Panc1 (cell line): ENCODE results near the gene IBA57. TPM values are rescaled to one million over a fixed set of nuclear protein-coding genes. Genes with fewer than 3 reads are reported as not detected.

Experiments used
- ATAC-seq: fragments of 200-7000 bp; cut with Tn5 transposase; 2 replicates; pipeline ENCODE4 v1.9.1; 2020; ENCODE audit warnings: mild to moderate bottlenecking, moderate library complexity
- BruUV-seq: library from RNA; stranded (reverse); fragments of 400-500 nt; replicated peaks from 2 replicates; lab custom pipeline; 2021; lab: Mats Ljungman, UMichigan
- CTCF ChIA-PET: fragments of 300-600 bp; sonication (Branson Sonifier 250); formaldehyde crosslinking; loops from one replicate; lab custom pipeline; 2022; ENCODE audit warnings: antibody characterized with exemption; lab: Charles Lee
- POLR2A ChIA-PET: fragments of 300-600 bp; sonication (Branson Sonifier 250); formaldehyde crosslinking; loops from one replicate; lab custom pipeline; 2022; ENCODE audit warnings: antibody characterized with exemption; lab: Charles Lee
- DNase-seq: peaks from one replicate; pipeline ENCODE4 v3.0.0-alpha.2; 2010; ENCODE audit warnings: low read depth, low spot score
- H3K27ac ChIP-seq: 2 replicates; pipeline ENCODE4 v1.5.1; 2011; ENCODE audit warnings: mild to moderate bottlenecking, low read length, inconsistent platforms
- H3K27me3 ChIP-seq: fragments of 200-500 bp; sonication (Bioruptor generic); 2 replicates; pipeline ENCODE4 v1.6.0; 2014; ENCODE audit warnings: low read length, inconsistent platforms; ENCODE audit not compliant: control insufficient read depth, insufficient read depth
- H3K36me3 ChIP-seq: fragments of 200-500 bp; sonication (Bioruptor generic); 2 replicates; pipeline ENCODE4 v1.5.1; 2014; ENCODE audit warnings: inconsistent platforms, mild to moderate bottlenecking, low read length, moderate library complexity; ENCODE audit not compliant: control insufficient read depth, insufficient read depth
- H3K4me1 ChIP-seq: 2 replicates; pipeline ENCODE4 v1.5.1; 2011; ENCODE audit warnings: inconsistent platforms, mild to moderate bottlenecking, low read length, moderate library complexity; ENCODE audit not compliant: control insufficient read depth, insufficient read depth
- H3K4me3 ChIP-seq, 2 experiments: 2 replicates each; pipeline ENCODE4 v1.5.1; 2011 to 2012; ENCODE audit warnings: low read depth in 2 of 2, low read length in 2 of 2, mild to moderate bottlenecking in 2 of 2, inconsistent platforms in 1 of 2, moderate library complexity in 1 of 2
- H3K9me3 ChIP-seq: fragments of 200-500 bp; sonication (Bioruptor generic); 2 replicates; pipeline ENCODE4 v1.5.1; 2014; ENCODE audit warnings: low read depth, mild to moderate bottlenecking, inconsistent platforms, low read length, moderate library complexity; ENCODE audit not compliant: control insufficient read depth, insufficient read depth
- POLR2AphosphoS5 ChIP-seq: IDR thresholded peaks from 2 replicates; pipeline ENCODE4 v1.6.1; 2012; ENCODE audit warnings: mild to moderate bottlenecking, low read depth, low read length, moderate library complexity
- SIN3A ChIP-seq: IDR thresholded peaks from 2 replicates; pipeline ENCODE4 v1.6.1; 2012; ENCODE audit warnings: low read depth, mild to moderate bottlenecking, low read length, moderate library complexity, borderline replicate concordance; ENCODE audit not compliant: insufficient read depth
- TCF7L2 ChIP-seq: IDR thresholded peaks from 2 replicates; pipeline ENCODE4 v1.6.1; 2011; ENCODE audit warnings: mild to moderate bottlenecking, low read depth, low read length, inconsistent platforms
- in situ Hi-C: cut with HindIII; loops from 2 replicates; pipeline ENCODE4 v1.10.0; 2016; ENCODE audit warnings: low sequenced_read_pairs, low pct_unique_long_range_greater_than_20kb
- intact Hi-C: fragments of 100-400 bp; cut with micrococcal nuclease; formaldehyde crosslinking; loops from one replicate; pipeline ENCODE4 v1.10.0; 2022; ENCODE audit not compliant: unreplicated experiment
- total RNA-seq: library from RNA; stranded (reverse); gene quantifications from one replicate; pipeline ENCODE4 v1.2.1, GENCODE V29; 2021; ENCODE audit not compliant: unreplicated experiment
- TF ChIP-seq, protein P1 (sequence below), 2 experiments: IDR thresholded peaks; 2 replicates each; pipeline ENCODE4 v1.6.1; 2011 to 2012; ENCODE audit warnings: low read depth in 2 of 2, control low read depth in 1 of 2, low read length in 1 of 2, mild to moderate bottlenecking in 1 of 2, moderate library complexity in 1 of 2; ENCODE audit not compliant: insufficient read depth in 1 of 2
- TF ChIP-seq, protein P2 (sequence below): fragments of 450-650 bp; IDR thresholded peaks from 2 replicates; pipeline ENCODE4 v1.5.1; 2017; ENCODE audit warnings: mild to moderate bottlenecking

Gene IBA57
- total RNA-seq, 1 experiment from 2014 or later = 11.3 TPM

DNA sequence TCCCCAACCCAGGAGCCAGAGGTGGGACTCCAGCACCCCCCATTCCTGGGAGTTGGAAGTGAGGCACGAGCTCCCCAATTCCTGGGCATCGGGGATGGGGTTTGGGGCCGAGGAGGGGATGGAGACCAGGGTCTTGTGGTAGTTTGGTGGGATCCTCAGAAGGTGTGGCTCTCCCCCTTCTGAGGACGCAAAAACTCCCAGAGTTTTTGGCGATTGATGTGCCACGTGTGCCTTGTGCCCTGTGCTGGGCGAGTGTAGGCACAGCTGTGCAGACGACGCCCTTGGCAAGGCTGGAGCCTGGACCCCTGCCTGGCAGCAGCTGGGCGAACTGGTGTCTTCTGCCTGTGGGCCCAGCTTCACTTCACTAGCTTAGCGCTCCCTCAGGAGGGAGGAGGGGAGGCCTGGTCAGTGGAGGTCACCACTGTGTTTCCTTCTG is 22.9 kb upstream of the IBA57 start:
- intact Hi-C loops = no loop called here
- ATAC-seq (no peak), DNase-seq (no peak)
- no peak overlapping the region for H3K4me3 ChIP-seq
- POLR2A ChIA-PET = no interaction called here
- TF ChIP-seq TCF7L2 (no peak), POLR2AphosphoS5 (no peak), SIN3A (no peak)
- TF ChIP-seq, protein P1, sequence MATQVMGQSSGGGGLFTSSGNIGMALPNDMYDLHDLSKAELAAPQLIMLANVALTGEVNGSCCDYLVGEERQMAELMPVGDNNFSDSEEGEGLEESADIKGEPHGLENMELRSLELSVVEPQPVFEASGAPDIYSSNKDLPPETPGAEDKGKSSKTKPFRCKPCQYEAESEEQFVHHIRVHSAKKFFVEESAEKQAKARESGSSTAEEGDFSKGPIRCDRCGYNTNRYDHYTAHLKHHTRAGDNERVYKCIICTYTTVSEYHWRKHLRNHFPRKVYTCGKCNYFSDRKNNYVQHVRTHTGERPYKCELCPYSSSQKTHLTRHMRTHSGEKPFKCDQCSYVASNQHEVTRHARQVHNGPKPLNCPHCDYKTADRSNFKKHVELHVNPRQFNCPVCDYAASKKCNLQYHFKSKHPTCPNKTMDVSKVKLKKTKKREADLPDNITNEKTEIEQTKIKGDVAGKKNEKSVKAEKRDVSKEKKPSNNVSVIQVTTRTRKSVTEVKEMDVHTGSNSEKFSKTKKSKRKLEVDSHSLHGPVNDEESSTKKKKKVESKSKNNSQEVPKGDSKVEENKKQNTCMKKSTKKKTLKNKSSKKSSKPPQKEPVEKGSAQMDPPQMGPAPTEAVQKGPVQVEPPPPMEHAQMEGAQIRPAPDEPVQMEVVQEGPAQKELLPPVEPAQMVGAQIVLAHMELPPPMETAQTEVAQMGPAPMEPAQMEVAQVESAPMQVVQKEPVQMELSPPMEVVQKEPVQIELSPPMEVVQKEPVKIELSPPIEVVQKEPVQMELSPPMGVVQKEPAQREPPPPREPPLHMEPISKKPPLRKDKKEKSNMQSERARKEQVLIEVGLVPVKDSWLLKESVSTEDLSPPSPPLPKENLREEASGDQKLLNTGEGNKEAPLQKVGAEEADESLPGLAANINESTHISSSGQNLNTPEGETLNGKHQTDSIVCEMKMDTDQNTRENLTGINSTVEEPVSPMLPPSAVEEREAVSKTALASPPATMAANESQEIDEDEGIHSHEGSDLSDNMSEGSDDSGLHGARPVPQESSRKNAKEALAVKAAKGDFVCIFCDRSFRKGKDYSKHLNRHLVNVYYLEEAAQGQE (IDR thresholded peaks at IDR 0.05; ENCODE audit: insufficient read depth in 1 of 2, low read depth in 2 of 2, low read length in 1 of 2) = no peak
- TF ChIP-seq, protein P2, sequence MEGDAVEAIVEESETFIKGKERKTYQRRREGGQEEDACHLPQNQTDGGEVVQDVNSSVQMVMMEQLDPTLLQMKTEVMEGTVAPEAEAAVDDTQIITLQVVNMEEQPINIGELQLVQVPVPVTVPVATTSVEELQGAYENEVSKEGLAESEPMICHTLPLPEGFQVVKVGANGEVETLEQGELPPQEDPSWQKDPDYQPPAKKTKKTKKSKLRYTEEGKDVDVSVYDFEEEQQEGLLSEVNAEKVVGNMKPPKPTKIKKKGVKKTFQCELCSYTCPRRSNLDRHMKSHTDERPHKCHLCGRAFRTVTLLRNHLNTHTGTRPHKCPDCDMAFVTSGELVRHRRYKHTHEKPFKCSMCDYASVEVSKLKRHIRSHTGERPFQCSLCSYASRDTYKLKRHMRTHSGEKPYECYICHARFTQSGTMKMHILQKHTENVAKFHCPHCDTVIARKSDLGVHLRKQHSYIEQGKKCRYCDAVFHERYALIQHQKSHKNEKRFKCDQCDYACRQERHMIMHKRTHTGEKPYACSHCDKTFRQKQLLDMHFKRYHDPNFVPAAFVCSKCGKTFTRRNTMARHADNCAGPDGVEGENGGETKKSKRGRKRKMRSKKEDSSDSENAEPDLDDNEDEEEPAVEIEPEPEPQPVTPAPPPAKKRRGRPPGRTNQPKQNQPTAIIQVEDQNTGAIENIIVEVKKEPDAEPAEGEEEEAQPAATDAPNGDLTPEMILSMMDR = no peak
- no peaks in the 10 kb centered on the region for H3K9me3 ChIP-seq
- CTCF ChIA-PET = no interaction called here
- in situ Hi-C loops = no loop called here
- H3K27ac ChIP-seq = no peak overlapping the region
- BruUV-seq = no TSS peak
- peaks cover 13% of the 10 kb centered on the region for H3K4me1 ChIP-seq
- H3K27me3 ChIP-seq = no peaks in the 10 kb centered on the region
- H3K36me3 ChIP-seq = peaks cover 3% of the 10 kb centered on the region; the same call in 1 of the 2 replicates

DNA sequence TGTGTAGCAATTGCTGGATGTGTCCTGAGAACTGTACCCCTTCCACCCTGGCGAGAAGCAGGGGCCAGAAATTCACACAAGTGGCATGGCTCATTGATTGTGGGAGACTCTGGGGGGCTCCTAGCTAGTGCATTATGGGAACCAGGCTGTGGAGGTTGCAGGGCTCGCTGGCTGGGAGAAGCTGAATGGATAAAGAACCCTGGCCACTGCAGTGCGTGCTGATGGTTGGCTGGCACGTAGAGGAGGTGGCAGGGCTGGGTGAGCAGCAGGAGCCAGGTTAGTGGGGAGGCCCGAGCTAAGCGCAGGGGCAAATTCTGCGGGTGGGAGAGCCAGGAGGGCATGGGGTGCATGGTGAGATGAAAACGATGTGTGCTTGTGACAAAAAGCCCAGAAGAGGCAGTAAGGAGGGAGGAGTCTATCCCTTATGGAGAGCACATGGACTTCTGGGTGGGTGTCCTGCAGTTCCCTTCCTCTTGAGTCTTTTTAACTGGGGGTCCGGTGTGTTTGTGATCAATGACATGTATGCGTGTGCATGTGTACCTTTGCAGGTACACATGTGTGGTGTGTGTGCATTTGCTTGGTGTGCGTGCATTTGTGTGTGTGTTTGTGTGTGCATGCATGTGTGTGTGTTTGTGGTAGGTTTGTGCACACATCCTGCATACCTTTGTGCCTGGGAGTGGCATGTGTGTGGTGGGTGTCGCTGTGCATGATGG is 22.0 kb upstream of the IBA57 start:
- no TSS peak for BruUV-seq
- Histone ChIP-seq H3K9me3 (no peaks in the 10 kb centered on the region), H3K4me3 (no peak overlapping the region), H3K27ac (no peak overlapping the region), H3K4me1 (peaks cover 19% of the 10 kb centered on the region), H3K27me3 (no peaks in the 10 kb centered on the region), H3K36me3 (peaks cover 3% of the 10 kb centered on the region; the same call in 1 of the 2 replicates)
- ChIA-PET CTCF (no interaction called here), POLR2A (no interaction called here)
- intact Hi-C loops = no loop called here
- in situ Hi-C loops = no loop called here
- ATAC-seq (no peak), DNase-seq (no peak)
- TF ChIP-seq, protein P2 = no peak
- TF ChIP-seq, protein P1 (IDR thresholded peaks at IDR 0.05; ENCODE audit: insufficient read depth in 1 of 2, low read depth in 2 of 2, low read length in 1 of 2) = no peak
